GM19324 (cell line): Measurements from ENCODE around the gene MSANTD1.

Experiments
- ATAC-seq: cut with Tn5 transposase; IDR thresholded peaks from one replicate; pipeline ENCODE4 v1.9.1; 2021; ENCODE audit warnings: mild to moderate bottlenecking, moderate library complexity; ENCODE audit not compliant: unreplicated experiment, low FRiP score

The MSANTD1 gene

DNA sequence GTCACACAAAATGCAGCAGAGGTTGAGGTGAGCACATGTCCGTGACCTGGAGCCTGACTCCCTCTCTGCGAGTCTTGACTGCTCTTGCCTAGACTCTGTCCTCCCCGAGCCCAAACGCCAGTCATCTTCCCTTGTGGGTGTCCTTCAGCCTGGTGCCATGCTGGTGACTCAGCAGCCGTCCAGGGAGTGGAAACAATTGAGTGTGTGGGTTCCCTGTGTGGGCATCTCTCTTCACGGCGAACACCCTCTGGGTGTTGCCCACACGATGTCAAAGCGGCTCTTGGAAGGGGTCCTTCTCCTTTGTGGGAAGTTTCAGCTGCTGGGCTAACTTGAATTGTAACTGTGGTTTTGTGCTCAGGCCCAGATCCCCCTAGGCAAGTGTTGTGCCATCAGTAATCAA, 17.5 kb upstream of the MSANTD1 start:
- ATAC-seq, result no peak

DNA sequence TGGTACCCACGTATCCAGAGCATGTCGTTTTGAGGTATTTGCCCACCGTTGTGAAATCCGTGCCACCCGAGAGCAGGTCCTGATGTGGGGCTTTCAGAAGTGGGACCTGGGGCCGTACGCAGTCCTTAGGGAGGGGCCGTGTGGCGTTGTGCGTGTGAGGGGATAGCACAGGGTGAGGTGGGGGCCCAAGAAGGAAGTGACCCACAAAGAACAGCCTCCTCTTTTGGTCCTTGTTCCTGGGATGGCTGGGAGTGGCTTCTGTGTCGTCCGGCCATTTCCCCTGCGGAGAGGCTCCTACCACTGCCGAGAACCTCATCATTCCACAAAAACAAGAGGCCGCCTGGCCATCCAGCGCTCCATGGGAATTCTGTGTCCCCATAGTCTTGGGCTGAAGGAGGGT, 17.0 kb upstream of the MSANTD1 start:
- ATAC-seq, result no peak

GRCh38 chr4:3232871-3233271, 16.1 kb upstream of the MSANTD1 start:
- ATAC-seq, result no peak

GRCh38 chr4:3233391-3234071, 15.4 kb upstream of the MSANTD1 start:
- no peak for ATAC-seq

GRCh38 chr4:3234171-3235029, 14.6 kb upstream of the MSANTD1 start:
- no peak for ATAC-seq

GRCh38 chr4:3235030-3235345, 14.0 kb upstream of the MSANTD1 start:
- ATAC-seq, result no peak

GRCh38 chr4:3235581-3235980, 13.4 kb upstream of the MSANTD1 start:
- no peak for ATAC-seq

- no peak for ATAC-seq
These were observed 12.6 kb upstream of the MSANTD1 start for GRCh38 chr4:3236326-3236878.

GRCh38 chr4:3237266-3237665, 11.7 kb upstream of the MSANTD1 start:
- no peak for ATAC-seq

DNA sequence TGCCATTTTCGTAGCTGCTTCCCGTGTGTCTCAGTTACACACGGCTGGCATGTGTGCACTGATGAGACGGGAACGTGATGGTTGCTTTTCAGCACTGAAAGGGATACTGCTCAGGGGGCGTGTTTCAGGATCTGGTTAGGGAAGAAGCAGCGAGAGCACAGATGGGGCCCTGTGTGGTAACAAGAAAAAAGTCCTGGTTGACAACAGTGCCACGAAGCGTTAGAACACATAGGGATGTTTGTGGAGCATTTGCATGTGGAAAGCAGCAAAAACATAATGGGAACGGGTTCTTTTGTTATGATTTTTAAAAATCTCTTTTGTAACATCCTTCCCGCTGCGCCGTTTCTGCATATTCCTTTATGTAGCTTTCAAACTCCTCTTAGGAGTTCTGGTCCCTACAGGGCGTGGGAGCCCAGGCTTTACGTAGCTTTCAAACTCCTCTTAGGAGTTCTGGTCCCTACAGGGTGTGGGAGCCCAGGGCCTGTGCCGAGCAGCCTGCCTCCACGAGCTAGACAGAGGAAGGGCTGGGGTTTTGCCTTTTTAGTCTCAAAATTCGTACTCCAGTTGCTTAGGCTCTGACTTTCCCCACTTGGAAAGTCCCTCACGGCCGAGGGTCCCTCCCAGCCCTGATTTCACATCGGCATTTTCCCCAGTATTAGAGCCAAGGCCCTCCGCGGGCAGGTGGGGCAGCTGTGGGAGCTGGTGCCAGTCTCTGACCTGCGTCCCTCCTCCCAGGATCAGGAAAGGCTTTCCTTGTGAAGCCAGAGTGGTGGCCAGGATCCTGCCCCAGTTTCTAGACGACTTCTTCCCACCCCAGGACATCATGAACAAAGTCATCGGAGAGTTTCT, 11.0 kb upstream of the MSANTD1 start:
- no peak for ATAC-seq

DNA sequence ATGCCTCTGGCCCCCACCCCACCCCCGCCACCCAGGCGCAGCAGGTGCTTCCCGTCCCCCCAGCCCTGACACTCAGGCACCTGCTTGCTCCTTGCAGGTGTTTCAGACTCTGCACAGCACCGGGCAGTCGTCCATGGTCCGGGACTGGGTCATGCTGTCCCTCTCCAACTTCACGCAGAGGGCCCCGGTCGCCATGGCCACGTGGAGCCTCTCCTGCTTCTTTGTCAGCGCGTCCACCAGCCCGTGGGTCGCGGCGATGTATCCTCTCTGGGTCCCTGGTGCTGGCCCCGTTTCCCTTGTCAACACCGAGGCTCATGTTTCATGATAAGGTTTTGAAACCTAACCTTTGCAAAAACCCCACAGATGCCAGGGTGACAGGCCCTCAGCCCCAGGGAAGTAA, 10.2 kb upstream of the MSANTD1 start:
- ATAC-seq, result no peak

DNA sequence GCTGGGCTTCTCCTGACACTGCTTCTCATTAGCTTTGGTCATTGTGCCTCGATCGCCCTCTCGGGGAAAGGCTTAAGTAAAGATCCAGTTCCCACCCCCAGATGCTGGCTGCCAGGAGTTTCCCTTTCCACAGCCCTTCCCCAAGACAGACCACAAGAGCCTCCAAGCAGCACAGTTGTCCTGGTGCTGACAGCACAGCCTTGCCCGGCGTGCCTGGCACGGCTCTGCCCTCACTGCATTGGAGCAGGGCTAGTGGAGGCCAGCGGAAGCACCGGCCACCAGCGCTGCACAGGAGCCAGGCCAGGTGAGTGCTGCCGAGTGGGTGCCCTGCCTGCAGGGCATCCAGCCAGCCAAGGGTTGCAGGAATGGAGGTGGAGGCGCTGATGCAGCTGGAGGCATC, 9.7 kb upstream of the MSANTD1 start:
- no peak for ATAC-seq

DNA sequence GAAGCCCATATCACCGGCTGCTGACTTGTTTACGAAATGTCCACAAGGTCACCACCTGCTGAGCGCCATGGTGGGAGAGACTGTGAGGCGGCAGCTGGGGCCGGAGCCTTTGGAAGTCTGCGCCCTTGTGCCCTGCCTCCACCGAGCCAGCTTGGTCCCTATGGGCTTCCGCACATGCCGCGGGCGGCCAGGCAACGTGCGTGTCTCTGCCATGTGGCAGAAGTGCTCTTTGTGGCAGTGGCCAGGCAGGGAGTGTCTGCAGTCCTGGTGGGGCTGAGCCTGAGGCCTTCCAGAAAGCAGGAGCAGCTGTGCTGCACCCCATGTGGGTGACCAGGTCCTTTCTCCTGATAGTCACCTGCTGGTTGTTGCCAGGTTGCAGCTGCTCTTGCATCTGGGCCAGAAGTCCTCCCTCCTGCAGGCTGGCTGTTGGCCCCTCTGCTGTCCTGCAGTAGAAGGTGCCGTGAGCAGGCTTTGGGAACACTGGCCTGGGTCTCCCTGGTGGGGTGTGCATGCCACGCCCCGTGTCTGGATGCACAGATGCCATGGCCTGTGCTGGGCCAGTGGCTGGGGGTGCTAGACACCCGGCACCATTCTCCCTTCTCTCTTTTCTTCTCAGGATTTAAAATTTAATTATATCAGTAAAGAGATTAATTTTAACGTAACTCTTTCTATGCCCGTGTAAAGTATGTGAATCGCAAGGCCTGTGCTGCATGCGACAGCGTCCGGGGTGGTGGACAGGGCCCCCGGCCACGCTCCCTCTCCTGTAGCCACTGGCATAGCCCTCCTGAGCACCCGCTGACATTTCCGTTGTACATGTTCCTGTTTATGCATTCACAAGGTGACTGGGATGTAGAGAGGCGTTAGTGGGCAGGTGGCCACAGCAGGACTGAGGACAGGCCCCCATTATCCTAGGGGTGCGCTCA, 8.7 kb upstream of the MSANTD1 start:
- ATAC-seq, result no peak

DNA sequence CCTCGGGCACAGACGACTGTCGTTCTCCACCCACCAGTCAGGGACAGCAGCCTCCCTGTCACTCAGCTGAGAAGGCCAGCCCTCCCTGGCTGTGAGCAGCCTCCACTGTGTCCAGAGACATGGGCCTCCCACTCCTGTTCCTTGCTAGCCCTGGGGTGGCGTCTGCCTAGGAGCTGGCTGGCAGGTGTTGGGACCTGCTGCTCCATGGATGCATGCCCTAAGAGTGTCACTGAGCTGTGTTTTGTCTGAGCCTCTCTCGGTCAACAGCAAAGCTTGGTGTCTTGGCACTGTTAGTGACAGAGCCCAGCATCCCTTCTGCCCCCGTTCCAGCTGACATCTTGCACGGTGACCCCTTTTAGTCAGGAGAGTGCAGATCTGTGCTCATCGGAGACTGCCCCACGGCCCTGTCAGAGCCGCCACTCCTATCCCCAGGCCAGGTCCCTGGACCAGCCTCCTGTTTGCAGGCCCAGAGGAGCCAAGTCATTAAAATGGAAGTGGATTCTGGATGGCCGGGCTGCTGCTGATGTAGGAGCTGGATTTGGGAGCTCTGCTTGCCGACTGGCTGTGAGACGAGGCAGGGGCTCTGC, 7.9 kb upstream of the MSANTD1 start:
- no peak for ATAC-seq

GRCh38 chr4:3241898-3242524, 6.9 kb upstream of the MSANTD1 start:
- ATAC-seq, result no peak

GRCh38 chr4:3243136-3243780, 5.7 kb upstream of the MSANTD1 start:
- no peak for ATAC-seq

- no peak for ATAC-seq
These were observed 5.0 kb upstream of the MSANTD1 start for GRCh38 chr4:3244002-3244401.

DNA sequence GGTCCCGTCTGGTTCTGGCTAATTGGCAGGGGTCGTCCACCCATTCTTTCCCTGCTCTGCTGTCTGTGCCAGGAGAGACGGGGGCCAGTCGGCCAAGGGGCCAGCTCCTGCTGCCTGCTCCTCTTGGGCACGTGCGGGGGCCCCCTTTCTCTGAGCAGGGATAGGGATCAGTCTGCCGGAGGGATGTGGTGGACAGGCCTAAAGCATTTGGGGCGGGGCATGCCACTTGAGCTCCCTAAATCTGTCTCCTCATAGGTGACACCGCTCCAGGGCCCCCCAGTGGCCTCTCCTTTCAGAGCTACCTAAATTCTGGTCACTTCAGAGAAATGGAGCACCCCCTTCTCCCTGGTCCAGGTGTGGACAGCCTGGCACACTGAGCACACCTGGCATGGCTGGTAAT, 4.2 kb upstream of the MSANTD1 start:
- ATAC-seq, result no peak

GRCh38 chr4:3245676-3246075, 3.3 kb upstream of the MSANTD1 start:
- ATAC-seq, result no peak
